WTC11 (cell line): ENCODE data around the gene HDGFL3. TPM values are rescaled to one million over a fixed set of nuclear protein-coding genes. Genes with fewer than 3 reads are reported as not detected.

Experiments
- ATAC-seq: fragments of 200-7000 bp; cut with Tn5 transposase; 2 replicates; pipeline ENCODE4 v1.10.0; 2021; ENCODE audit warnings: mild to moderate bottlenecking, moderate library complexity
- CTCF ChIA-PET: fragments of 300-600 bp; sonication (Branson Sonifier 250); formaldehyde crosslinking; loops from one replicate; lab custom pipeline; 2021; ENCODE audit warnings: antibody characterized with exemption; lab: Charles Lee
- POLR2A ChIA-PET: fragments of 350-600 bp; sonication (Branson Sonifier 250); formaldehyde crosslinking; loops from one replicate; lab custom pipeline; 2021; ENCODE audit warnings: antibody characterized with exemption; lab: Charles Lee
- DNase-seq: peaks from one replicate; pipeline ENCODE4 v3.0.0; 2021; ENCODE audit warnings: low spot score
- H3K27ac Mint-ChIP-seq: 2 replicates; pipeline ENCODE4 v1.8.0; 2021; ENCODE audit warnings: mixed read lengths
- H3K27me3 Mint-ChIP-seq: 2 replicates; pipeline ENCODE4 v1.8.0; 2021; ENCODE audit warnings: low read depth, mild to moderate bottlenecking, moderate library complexity, mixed read lengths
- H3K36me3 Mint-ChIP-seq: 2 replicates; pipeline ENCODE4 v1.8.0; 2021; ENCODE audit warnings: mixed read lengths
- H3K4me1 Mint-ChIP-seq: 2 replicates; pipeline ENCODE4 v1.8.0; 2022; ENCODE audit warnings: mixed read lengths
- H3K4me3 Mint-ChIP-seq: 2 replicates; pipeline ENCODE4 v1.8.0; 2021; ENCODE audit warnings: mild to moderate bottlenecking, moderate library complexity, mixed read lengths
- H3K9me3 Mint-ChIP-seq: 2 replicates; pipeline ENCODE4 v1.8.0; 2021; ENCODE audit warnings: mixed read lengths
- ERG ChIP-seq: fragments of 250-450 bp; sonication (Bioruptor Pico); IDR thresholded peaks from 2 replicates; pipeline ENCODE4 v1.8.0; 2021; ENCODE audit warnings: mild to moderate bottlenecking
- MAX ChIP-seq: sonication (generic); formaldehyde crosslinking; IDR thresholded peaks from 2 replicates; pipeline ENCODE4 v1.8.0; 2022; ENCODE audit warnings: mild to moderate bottlenecking, missing genetic modification reagents
- MLX ChIP-seq: sonication (generic); formaldehyde crosslinking; IDR thresholded peaks from 2 replicates; pipeline ENCODE4 v1.8.1; 2023; ENCODE audit warnings: mild to moderate bottlenecking, missing genetic modification reagents, moderate library complexity
- SOX15 ChIP-seq: fragments of 250-450 bp; sonication (Bioruptor Pico); IDR thresholded peaks from 2 replicates; pipeline ENCODE4 v1.9.0; 2021; ENCODE audit warnings: mild to moderate bottlenecking
- TCF7 ChIP-seq: sonication (generic); formaldehyde crosslinking; IDR thresholded peaks from 2 replicates; pipeline ENCODE4 v1.8.0; 2022; ENCODE audit warnings: mild to moderate bottlenecking, low read depth, missing genetic modification reagents, moderate library complexity
- TP53 ChIP-seq: sonication (generic); formaldehyde crosslinking; IDR thresholded peaks from 2 replicates; pipeline ENCODE4 v1.8.1; 2023; ENCODE audit warnings: mild to moderate bottlenecking, missing genetic modification reagents
- ZNF281 ChIP-seq: sonication (generic); formaldehyde crosslinking; IDR thresholded peaks from 2 replicates; pipeline ENCODE4 v1.8.0; 2023; ENCODE audit warnings: mild to moderate bottlenecking, missing genetic modification reagents
- ZNF532 ChIP-seq: fragments of 250-450 bp; sonication (Bioruptor Pico); IDR thresholded peaks from 2 replicates; pipeline ENCODE4 v1.9.0; 2021; ENCODE audit warnings: mild to moderate bottlenecking, borderline replicate concordance
- total RNA-seq: library from RNA; stranded (reverse); gene quantifications from 3 replicates; pipeline ENCODE4 v1.2.3, GENCODE V29; 2021
- TF ChIP-seq, protein P1 (sequence below): sonication (generic); formaldehyde crosslinking; IDR thresholded peaks from 2 replicates; pipeline ENCODE4 v1.8.0; 2023; ENCODE audit warnings: missing genetic modification reagents, mild to moderate bottlenecking, borderline replicate concordance
- TF ChIP-seq, protein P2 (sequence below): sonication (generic); formaldehyde crosslinking; IDR thresholded peaks from 2 replicates; pipeline ENCODE4 v1.8.1; 2022; ENCODE audit warnings: low read depth, mild to moderate bottlenecking, moderate library complexity, missing genetic modification reagents, borderline replicate concordance
- TF ChIP-seq, protein P3 (sequence below): sonication (generic); formaldehyde crosslinking; IDR thresholded peaks from 2 replicates; pipeline ENCODE4 v1.8.1; 2023; ENCODE audit warnings: mild to moderate bottlenecking, missing genetic modification reagents, moderate library complexity

The HDGFL3 gene
- total RNA-seq, 1 experiment from 2014 or later, result 124 TPM

GRCh38 chr15:83098079-83098478 is 109.5 kb downstream of the HDGFL3 start (continued):
- TF ChIP-seq, protein P1, sequence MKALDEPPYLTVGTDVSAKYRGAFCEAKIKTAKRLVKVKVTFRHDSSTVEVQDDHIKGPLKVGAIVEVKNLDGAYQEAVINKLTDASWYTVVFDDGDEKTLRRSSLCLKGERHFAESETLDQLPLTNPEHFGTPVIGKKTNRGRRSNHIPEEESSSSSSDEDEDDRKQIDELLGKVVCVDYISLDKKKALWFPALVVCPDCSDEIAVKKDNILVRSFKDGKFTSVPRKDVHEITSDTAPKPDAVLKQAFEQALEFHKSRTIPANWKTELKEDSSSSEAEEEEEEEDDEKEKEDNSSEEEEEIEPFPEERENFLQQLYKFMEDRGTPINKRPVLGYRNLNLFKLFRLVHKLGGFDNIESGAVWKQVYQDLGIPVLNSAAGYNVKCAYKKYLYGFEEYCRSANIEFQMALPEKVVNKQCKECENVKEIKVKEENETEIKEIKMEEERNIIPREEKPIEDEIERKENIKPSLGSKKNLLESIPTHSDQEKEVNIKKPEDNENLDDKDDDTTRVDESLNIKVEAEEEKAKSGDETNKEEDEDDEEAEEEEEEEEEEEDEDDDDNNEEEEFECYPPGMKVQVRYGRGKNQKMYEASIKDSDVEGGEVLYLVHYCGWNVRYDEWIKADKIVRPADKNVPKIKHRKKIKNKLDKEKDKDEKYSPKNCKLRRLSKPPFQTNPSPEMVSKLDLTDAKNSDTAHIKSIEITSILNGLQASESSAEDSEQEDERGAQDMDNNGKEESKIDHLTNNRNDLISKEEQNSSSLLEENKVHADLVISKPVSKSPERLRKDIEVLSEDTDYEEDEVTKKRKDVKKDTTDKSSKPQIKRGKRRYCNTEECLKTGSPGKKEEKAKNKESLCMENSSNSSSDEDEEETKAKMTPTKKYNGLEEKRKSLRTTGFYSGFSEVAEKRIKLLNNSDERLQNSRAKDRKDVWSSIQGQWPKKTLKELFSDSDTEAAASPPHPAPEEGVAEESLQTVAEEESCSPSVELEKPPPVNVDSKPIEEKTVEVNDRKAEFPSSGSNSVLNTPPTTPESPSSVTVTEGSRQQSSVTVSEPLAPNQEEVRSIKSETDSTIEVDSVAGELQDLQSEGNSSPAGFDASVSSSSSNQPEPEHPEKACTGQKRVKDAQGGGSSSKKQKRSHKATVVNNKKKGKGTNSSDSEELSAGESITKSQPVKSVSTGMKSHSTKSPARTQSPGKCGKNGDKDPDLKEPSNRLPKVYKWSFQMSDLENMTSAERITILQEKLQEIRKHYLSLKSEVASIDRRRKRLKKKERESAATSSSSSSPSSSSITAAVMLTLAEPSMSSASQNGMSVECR, result no peak
- TF ChIP-seq SOX15 (CRISPR knock-in tag) (no peak), MAX (CRISPR knock-in tag) (no peak), ZNF532 (CRISPR knock-in tag) (no peak), TP53 (CRISPR knock-in tag) (no peak), ZNF281 (CRISPR knock-in tag) (no peak)
- TF ChIP-seq, protein P2, sequence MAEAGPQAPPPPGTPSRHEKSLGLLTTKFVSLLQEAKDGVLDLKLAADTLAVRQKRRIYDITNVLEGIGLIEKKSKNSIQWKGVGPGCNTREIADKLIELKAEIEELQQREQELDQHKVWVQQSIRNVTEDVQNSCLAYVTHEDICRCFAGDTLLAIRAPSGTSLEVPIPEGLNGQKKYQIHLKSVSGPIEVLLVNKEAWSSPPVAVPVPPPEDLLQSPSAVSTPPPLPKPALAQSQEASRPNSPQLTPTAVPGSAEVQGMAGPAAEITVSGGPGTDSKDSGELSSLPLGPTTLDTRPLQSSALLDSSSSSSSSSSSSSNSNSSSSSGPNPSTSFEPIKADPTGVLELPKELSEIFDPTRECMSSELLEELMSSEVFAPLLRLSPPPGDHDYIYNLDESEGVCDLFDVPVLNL (CRISPR knock-in tag), result no peak
- TF ChIP-seq, protein P3, sequence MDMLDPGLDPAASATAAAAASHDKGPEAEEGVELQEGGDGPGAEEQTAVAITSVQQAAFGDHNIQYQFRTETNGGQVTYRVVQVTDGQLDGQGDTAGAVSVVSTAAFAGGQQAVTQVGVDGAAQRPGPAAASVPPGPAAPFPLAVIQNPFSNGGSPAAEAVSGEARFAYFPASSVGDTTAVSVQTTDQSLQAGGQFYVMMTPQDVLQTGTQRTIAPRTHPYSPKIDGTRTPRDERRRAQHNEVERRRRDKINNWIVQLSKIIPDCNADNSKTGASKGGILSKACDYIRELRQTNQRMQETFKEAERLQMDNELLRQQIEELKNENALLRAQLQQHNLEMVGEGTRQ (CRISPR knock-in tag), result no peak
- TF ChIP-seq, all 79 proteins: peak for 0

GRCh38 chr15:83094583-83094982 is 113.0 kb downstream of the HDGFL3 start:
- peaks cover 11% of the 10 kb centered on the region for H3K27me3 Mint-ChIP-seq
- no peaks in the 10 kb centered on the region for H3K36me3 Mint-ChIP-seq
- 0 out of 2 replicates have a peak, but pooled peaks cover 4% of the 10 kb centered on the region for H3K9me3 Mint-ChIP-seq
- ChIA-PET POLR2A (no interaction called here), CTCF (interaction anchor here (0.7 kb wide), 1 partner anchor 11 kb away, joined by 3 read pairs; no protein-coding TSS in a partner anchor)
- H3K4me1 Mint-ChIP-seq, result 0 out of 2 replicates have a peak, but pooled peaks cover under 1% of the 10 kb centered on the region
- no peak overlapping the region for H3K4me3 Mint-ChIP-seq
- H3K27ac Mint-ChIP-seq, result no peak overlapping the region
- DNase-seq, result no peak
- ATAC-seq, result no peak
- TF ChIP-seq TCF7, result no peak
- no peak for TF ChIP-seq ERG (CRISPR knock-in tag)
- TF ChIP-seq, protein P1, result no peak
- no peak for TF ChIP-seq MLX
